H9 (cell line): ENCODE measurements around the gene CDKL4. TPM values are rescaled to one million over a fixed set of nuclear protein-coding genes. Genes with fewer than 3 reads are reported as not detected.

Experiments used
- DNase-seq: peaks from one replicate; pipeline ENCODE4 v3.0.0-alpha.2; 2017
- H2AFZ ChIP-seq: one replicate; pipeline ENCODE4 v1.6.1; 2013; ENCODE audit warnings: mild to moderate bottlenecking, low read length, control low read depth, moderate library complexity
- H2AK5ac ChIP-seq: 2 replicates; pipeline ENCODE4 v1.6.1; 2013; ENCODE audit warnings: low read length, control low read depth, mixed read lengths; ENCODE audit not compliant: insufficient read length
- H2BK120ac ChIP-seq: one replicate; pipeline ENCODE4 v1.6.1; 2013; ENCODE audit warnings: low read depth, mild to moderate bottlenecking, low read length, control low read depth, inconsistent platforms; ENCODE audit not compliant: poor library complexity, severe bottlenecking
- H2BK12ac ChIP-seq: 2 replicates; pipeline ENCODE4 v1.6.1; 2013; ENCODE audit warnings: low read length, control low read depth, mixed read lengths, low read depth; ENCODE audit not compliant: insufficient read length
- H2BK15ac ChIP-seq: 2 replicates; pipeline ENCODE4 v1.6.1; 2013; ENCODE audit warnings: low read depth, low read length, control low read depth
- H2BK20ac ChIP-seq: one replicate; pipeline ENCODE4 v1.6.1; 2013; ENCODE audit warnings: low read depth, mild to moderate bottlenecking, low read length, control low read depth, inconsistent platforms; ENCODE audit not compliant: poor library complexity, severe bottlenecking
- H2BK5ac ChIP-seq: 2 replicates; pipeline ENCODE4 v1.6.1; 2013; ENCODE audit warnings: low read length, control low read depth, mixed read lengths; ENCODE audit not compliant: insufficient read length
- H3K14ac ChIP-seq: 2 replicates; pipeline ENCODE4 v1.6.1; 2013; ENCODE audit warnings: low read length, control low read depth; ENCODE audit not compliant: insufficient read depth
- H3K18ac ChIP-seq: 2 replicates; pipeline ENCODE4 v1.6.1; 2013; ENCODE audit warnings: low read depth, mild to moderate bottlenecking, mixed read lengths, low read length, control low read depth; ENCODE audit not compliant: insufficient read length
- H3K23ac ChIP-seq: 2 replicates; pipeline ENCODE4 v1.6.1; 2013; ENCODE audit warnings: low read length, control low read depth, mixed read lengths, low read depth; ENCODE audit not compliant: insufficient read length
- H3K23me2 ChIP-seq: 2 replicates; pipeline ENCODE4 v1.6.1; 2013; ENCODE audit warnings: low read depth, mild to moderate bottlenecking, mixed read lengths, low read length, control low read depth; ENCODE audit not compliant: insufficient read length, poor library complexity, severe bottlenecking
- H3K27ac ChIP-seq: 2 replicates; pipeline ENCODE4 v1.5.1; 2013; ENCODE audit warnings: low read length, control low read depth, mixed read lengths, low read depth; ENCODE audit not compliant: insufficient read length
- H3K27me3 ChIP-seq: 2 replicates; pipeline ENCODE4 v1.6.1; 2013; ENCODE audit warnings: low read length, control low read depth, inconsistent platforms; ENCODE audit not compliant: insufficient read depth
- H3K4ac ChIP-seq: 2 replicates; pipeline ENCODE4 v1.6.1; 2013; ENCODE audit warnings: low read depth, mild to moderate bottlenecking, control low read depth, inconsistent platforms, low read length, moderate library complexity
- H3K4me1 ChIP-seq: 2 replicates; pipeline ENCODE4 v1.6.1; 2013; ENCODE audit warnings: low read length, control low read depth, inconsistent platforms; ENCODE audit not compliant: insufficient read depth
- H3K4me2 ChIP-seq: 2 replicates; pipeline ENCODE4 v1.6.1; 2013; ENCODE audit warnings: low read length, control low read depth, mixed read lengths; ENCODE audit not compliant: insufficient read length, insufficient read depth
- H3K56ac ChIP-seq: 2 replicates; pipeline ENCODE4 v1.6.1; 2013; ENCODE audit warnings: low read depth, mild to moderate bottlenecking, mixed read lengths, low read length, control low read depth; ENCODE audit not compliant: insufficient read length
- H3K79me1 ChIP-seq: 2 replicates; pipeline ENCODE4 v1.6.1; 2013; ENCODE audit warnings: low read depth, mild to moderate bottlenecking, moderate library complexity, low read length, control low read depth, inconsistent platforms; ENCODE audit not compliant: insufficient read depth, poor library complexity, severe bottlenecking
- H3K79me2 ChIP-seq: 2 replicates; pipeline ENCODE4 v1.6.1; 2013; ENCODE audit warnings: low read length, control low read depth, inconsistent platforms; ENCODE audit not compliant: insufficient read depth
- H3K9ac ChIP-seq: 2 replicates; pipeline ENCODE4 v1.6.1; 2013; ENCODE audit warnings: low read length, control low read depth, mixed read lengths; ENCODE audit not compliant: insufficient read length; ENCODE audit errors: extremely low read depth
- H3K9me3 ChIP-seq: one replicate; pipeline ENCODE4 v1.6.1; 2013; ENCODE audit warnings: low read depth, low read length, inconsistent platforms; ENCODE audit not compliant: control insufficient read depth
- H3T11ph ChIP-seq: one replicate; pipeline ENCODE4 v1.6.1; 2013; ENCODE audit warnings: mild to moderate bottlenecking, low read length, control low read depth, inconsistent platforms
- H4K20me1 ChIP-seq: one replicate; pipeline ENCODE4 v1.6.1; 2013; ENCODE audit not compliant: control insufficient read depth, insufficient read length, insufficient read depth
- H4K5ac ChIP-seq: 2 replicates; pipeline ENCODE4 v1.6.1; 2013; ENCODE audit warnings: low read depth, mild to moderate bottlenecking, mixed read lengths, low read length, control low read depth; ENCODE audit not compliant: insufficient read length
- H4K8ac ChIP-seq: replicated peaks from 2 replicates; pipeline ENCODE4 v1.6.1; 2013; ENCODE audit warnings: low read length, control low read depth, mixed read lengths, low read depth; ENCODE audit not compliant: insufficient read length
- H4K91ac ChIP-seq: 2 replicates; pipeline ENCODE4 v1.6.1; 2013; ENCODE audit warnings: low read depth, mild to moderate bottlenecking, moderate library complexity, mixed read lengths, low read length, control low read depth; ENCODE audit not compliant: insufficient read length
- H3K27ac Mint-ChIP-seq, 3 experiments: 2 replicates in 2 of 3; 3 replicates in 1 of 3; pipeline ENCODE4 v1.8.0; 2020 to 2021; ENCODE audit warnings: mixed read lengths in 3 of 3, mild to moderate bottlenecking in 1 of 3, moderate library complexity in 1 of 3
- H3K27me3 Mint-ChIP-seq: 2 replicates; pipeline ENCODE4 v1.8.0; 2021; ENCODE audit warnings: low read depth, mild to moderate bottlenecking, moderate library complexity, mixed read lengths
- H3K36me3 Mint-ChIP-seq, 3 experiments: 2 replicates in 2 of 3; 3 replicates in 1 of 3; pipeline ENCODE4 v1.8.0; 2020 to 2021; ENCODE audit warnings: low read depth in 3 of 3, mixed read lengths in 3 of 3; ENCODE audit not compliant: insufficient read depth in 1 of 3
- H3K4me1 Mint-ChIP-seq, 2 experiments: 2 replicates each; pipeline ENCODE4 v1.8.0; 2020; ENCODE audit warnings: mixed read lengths in 2 of 2
- H3K4me3 Mint-ChIP-seq, 2 experiments: 2 replicates in 1 of 2; 3 replicates in 1 of 2; pipeline ENCODE4 v1.8.0; 2020 to 2021; ENCODE audit warnings: mild to moderate bottlenecking in 2 of 2, mixed read lengths in 2 of 2, moderate library complexity in 1 of 2
- H3K9me3 Mint-ChIP-seq, 2 experiments: 2 replicates in 1 of 2; 3 replicates in 1 of 2; pipeline ENCODE4 v1.8.0; 2020; ENCODE audit warnings: mild to moderate bottlenecking in 2 of 2, mixed read lengths in 2 of 2, moderate library complexity in 1 of 2
- WGBS: extraction: QIAGEN DNeasy Blood & Tissue Kit; methylation state at CpG from one replicate; pipeline ENCODE4 v1.1.7; 2013; ENCODE audit warnings: missing lambda C conversion rate, low lambda C conversion rate, mixed read lengths; ENCODE audit not compliant: insufficient read length; ENCODE audit errors: extremely low coverage; 5-methylcytosine and 5-hydroxymethylcytosine counted together
- total RNA-seq: library from RNA; stranded (reverse); gene quantifications from 2 replicates; pipeline ENCODE4 v1.2.1, GENCODE V29; 2021
- TF ChIP-seq, protein P1 (sequence below): fragments of 200-600 bp; sonication (generic); conservative IDR thresholded peaks from 3 replicates; pipeline ENCODE4 v1.8.0; 2021; ENCODE audit warnings: antibody characterized with exemption, mild to moderate bottlenecking

The CDKL4 gene
- total RNA-seq, 1 experiment from 2014 or later = not detected

DNA sequence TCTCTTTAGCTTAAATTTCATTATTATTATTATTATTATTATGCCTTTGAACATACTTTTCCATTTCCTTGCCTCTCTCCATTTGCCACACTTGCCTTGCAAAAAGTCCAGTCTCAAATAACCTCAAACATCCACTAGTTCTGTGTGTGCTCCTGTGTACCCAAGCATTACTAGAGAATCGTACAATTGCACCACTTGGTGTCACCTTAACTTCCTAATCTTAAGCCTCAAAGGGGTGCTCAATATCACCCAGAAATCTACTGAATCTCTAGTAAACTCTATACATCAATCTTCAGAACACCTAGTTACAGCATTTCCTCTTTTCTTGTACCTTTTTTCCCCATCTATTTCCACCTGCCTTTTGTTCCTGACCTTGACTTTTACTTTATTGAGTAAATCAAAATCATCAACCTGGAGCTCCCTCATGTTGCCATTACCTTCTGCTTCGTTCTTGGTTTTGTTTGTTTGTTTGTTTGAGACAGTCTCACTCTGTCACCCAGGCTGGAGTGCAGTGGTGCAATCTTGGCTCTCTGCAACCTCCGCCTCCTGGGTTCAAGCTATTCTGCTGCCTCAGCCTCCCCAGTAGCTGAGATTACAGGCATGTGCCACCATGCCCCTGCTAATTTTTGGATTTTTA is 110.4 kb downstream of the CDKL4 start:
- Histone ChIP-seq H2AK5ac (no peak overlapping the region), H3K27me3 (no peaks in the 10 kb centered on the region), H4K91ac (no peak overlapping the region), H2AFZ (no peak overlapping the region), H3K23me2 (no peaks in the 10 kb centered on the region), H2BK12ac (no peak overlapping the region), H4K20me1 (no peaks in the 10 kb centered on the region), H3K79me1 (no peaks in the 10 kb centered on the region), H4K5ac (no peak overlapping the region), H3K4me1 (no peaks in the 10 kb centered on the region), H3K79me2 (no peaks in the 10 kb centered on the region), H2BK5ac (no peak overlapping the region), H4K8ac (no peak overlapping the region), H3K14ac (no peak overlapping the region), H3K18ac (no peak overlapping the region), H3K9ac (no peak overlapping the region), H3K27ac (no peak overlapping the region), H3K9me3 (no peaks in the 10 kb centered on the region), H2BK15ac (no peak overlapping the region), H3T11ph (no peak overlapping the region), H2BK20ac (no peak overlapping the region), H3K56ac (no peak overlapping the region), H3K4ac (no peak overlapping the region), H3K4me2 (no peak overlapping the region), H3K23ac (no peak overlapping the region), H2BK120ac (no peak overlapping the region)
- DNase-seq = no peak
- Mint-ChIP-seq H3K27ac (no peak overlapping the region), H3K27me3 (no peaks in the 10 kb centered on the region; the same call in 1 of the 2 replicates), H3K4me1 (no peaks in the 10 kb centered on the region), H3K36me3 (no peaks in the 10 kb centered on the region), H3K9me3 (no peaks in the 10 kb centered on the region), H3K4me3 (no peak overlapping the region)
- WGBS = no CpG with 5 or more reads among the region's 3 CpGs
- TF ChIP-seq, protein P1, sequence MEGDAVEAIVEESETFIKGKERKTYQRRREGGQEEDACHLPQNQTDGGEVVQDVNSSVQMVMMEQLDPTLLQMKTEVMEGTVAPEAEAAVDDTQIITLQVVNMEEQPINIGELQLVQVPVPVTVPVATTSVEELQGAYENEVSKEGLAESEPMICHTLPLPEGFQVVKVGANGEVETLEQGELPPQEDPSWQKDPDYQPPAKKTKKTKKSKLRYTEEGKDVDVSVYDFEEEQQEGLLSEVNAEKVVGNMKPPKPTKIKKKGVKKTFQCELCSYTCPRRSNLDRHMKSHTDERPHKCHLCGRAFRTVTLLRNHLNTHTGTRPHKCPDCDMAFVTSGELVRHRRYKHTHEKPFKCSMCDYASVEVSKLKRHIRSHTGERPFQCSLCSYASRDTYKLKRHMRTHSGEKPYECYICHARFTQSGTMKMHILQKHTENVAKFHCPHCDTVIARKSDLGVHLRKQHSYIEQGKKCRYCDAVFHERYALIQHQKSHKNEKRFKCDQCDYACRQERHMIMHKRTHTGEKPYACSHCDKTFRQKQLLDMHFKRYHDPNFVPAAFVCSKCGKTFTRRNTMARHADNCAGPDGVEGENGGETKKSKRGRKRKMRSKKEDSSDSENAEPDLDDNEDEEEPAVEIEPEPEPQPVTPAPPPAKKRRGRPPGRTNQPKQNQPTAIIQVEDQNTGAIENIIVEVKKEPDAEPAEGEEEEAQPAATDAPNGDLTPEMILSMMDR = no peak
